ENCODE data around the gene GNAS-AS1. TPM values are rescaled to one million over a fixed set of nuclear protein-coding genes. Genes with fewer than 3 reads are reported as not detected.

The GNAS-AS1 gene
- total RNA-seq, 1 donor from 2014 or later, result 5.9 TPM

GRCh38 chr20:58837717-58838116 is 13.0 kb downstream of the GNAS-AS1 start:
- Mint-ChIP-seq H3K27me3 (ENCODE audit: low read depth) (peaks cover 99% of the 10 kb centered on the region), H3K36me3 (peaks cover 20% of the 10 kb centered on the region), H3K4me1 (peaks cover 28% of the 10 kb centered on the region)

GRCh38 chr20:58836616-58837204 is 14.0 kb downstream of the GNAS-AS1 start:
- H3K36me3 Mint-ChIP-seq, result peaks cover 14% of the 10 kb centered on the region
- TF ChIP-seq CTCF (IDR thresholded peaks at IDR 0.05; ENCODE audit: unreplicated experiment), result no peak

More at GRCh38 chr20:58837717-58838116, 13.0 kb downstream of the GNAS-AS1 start:
- H3K9me3 Mint-ChIP-seq, result no peaks in the 10 kb centered on the region
- TF ChIP-seq CTCF (IDR thresholded peaks at IDR 0.05; ENCODE audit: unreplicated experiment), result no peak
- no peak for DNase-seq (ENCODE audit: low spot score in 2 of 2, unreplicated experiment in 2 of 2)
- H3K4me3 Mint-ChIP-seq, result no peak overlapping the region
- no peak overlapping the region for H3K27ac Mint-ChIP-seq

GRCh38 chr20:58835231-58835630 is 15.5 kb downstream of the GNAS-AS1 start:
- peaks cover 78% of the 10 kb centered on the region for H3K27me3 Mint-ChIP-seq (ENCODE audit: low read depth)
- TF ChIP-seq CTCF (IDR thresholded peaks at IDR 0.05; ENCODE audit: unreplicated experiment), result no peak
- peaks cover 6% of the 10 kb centered on the region for H3K36me3 Mint-ChIP-seq
- H3K4me3 Mint-ChIP-seq, result no peak overlapping the region
- H3K9me3 Mint-ChIP-seq, result peaks cover 4% of the 10 kb centered on the region
- no peak overlapping the region for H3K27ac Mint-ChIP-seq
- peaks cover 19% of the 10 kb centered on the region for H3K4me1 Mint-ChIP-seq
- no peak for DNase-seq (ENCODE audit: low spot score in 2 of 2, unreplicated experiment in 2 of 2)

More at GRCh38 chr20:58836616-58837204, 14.0 kb downstream of the GNAS-AS1 start:
- Mint-ChIP-seq H3K4me1 (peaks cover 28% of the 10 kb centered on the region), H3K27me3 (ENCODE audit: low read depth) (peaks cover 93% of the 10 kb centered on the region), H3K27ac (peak overlapping the region; percentile 39), H3K9me3 (no peaks in the 10 kb centered on the region), H3K4me3 (no peak overlapping the region)
- DNase-seq (ENCODE audit: low spot score in 2 of 2, unreplicated experiment in 2 of 2), result no peak

GRCh38 chr20:58833921-58834320 is 16.8 kb downstream of the GNAS-AS1 start:
- Mint-ChIP-seq H3K4me1 (peaks cover 11% of the 10 kb centered on the region), H3K27ac (no peak overlapping the region), H3K27me3 (ENCODE audit: low read depth) (peaks cover 68% of the 10 kb centered on the region), H3K9me3 (peaks cover 4% of the 10 kb centered on the region), H3K4me3 (no peak overlapping the region), H3K36me3 (peaks cover 7% of the 10 kb centered on the region)
- no peak for DNase-seq (ENCODE audit: low spot score in 2 of 2, unreplicated experiment in 2 of 2)
- no peak for TF ChIP-seq CTCF (IDR thresholded peaks at IDR 0.05; ENCODE audit: unreplicated experiment)

- H3K36me3 Mint-ChIP-seq, result peaks cover 7% of the 10 kb centered on the region
- H3K4me3 Mint-ChIP-seq, result no peak overlapping the region
- DNase-seq (ENCODE audit: low spot score in 2 of 2, unreplicated experiment in 2 of 2), result no peak
- H3K27me3 Mint-ChIP-seq (ENCODE audit: low read depth), result peaks cover 53% of the 10 kb centered on the region
- H3K27ac Mint-ChIP-seq, result no peak overlapping the region
- peaks cover 4% of the 10 kb centered on the region for H3K9me3 Mint-ChIP-seq
- no peak for TF ChIP-seq CTCF (IDR thresholded peaks at IDR 0.05; ENCODE audit: unreplicated experiment)
- H3K4me1 Mint-ChIP-seq, result peaks cover 11% of the 10 kb centered on the region
These were observed 18.2 kb downstream of the GNAS-AS1 start for GRCh38 chr20:58832457-58832856.

All from mesothelial cell of epicardium (in vitro differentiated cells).